Spleen (tissue), 11 donors: ENCODE results near the gene AFF4. TPM values are rescaled to one million over a fixed set of nuclear protein-coding genes. Genes with fewer than 3 reads are reported as not detected.
"Not testable (repeated sequence)": the region's sequence is repeated elsewhere in the genome, so short reads cannot be mapped to it uniquely, and the experiment has no call there.

Experiments used
- DNase-seq: peaks from one replicate; pipeline ENCODE4 v3.0.0-alpha.2; 2020
- H3K27ac ChIP-seq, 8 donors: fragments of 200-600 bp; sonication (generic) in 7 of 8; 1 replicate in 4 of 8; 2 replicates in 4 of 8; pipeline versions ENCODE4 v1.5.0 to v1.8.0; 2016 to 2021; ENCODE audit warnings: inconsistent platforms in 4 of 8, mild to moderate bottlenecking in 4 of 8, moderate library complexity in 1 of 8
- H3K27me3 ChIP-seq, 7 donors: fragments of 200-600 bp; sonication (generic) in 6 of 7; replicated peaks in 1 of 7; 1 replicate in 4 of 7; 2 replicates in 3 of 7; pipeline versions ENCODE4 v1.5.0 to v1.8.0; 2016 to 2021; ENCODE audit warnings: inconsistent platforms in 3 of 7, mild to moderate bottlenecking in 1 of 7
- H3K36me3 ChIP-seq, 6 donors: fragments of 200-600 bp; sonication (generic) in 5 of 6; 1 replicate in 4 of 6; 2 replicates in 2 of 6; pipeline versions ENCODE4 v1.5.0 to v1.8.0; 2016 to 2021; ENCODE audit warnings: inconsistent platforms in 2 of 6
- H3K4me1 ChIP-seq, 6 donors: fragments of 200-600 bp; sonication (generic) in 5 of 6; 1 replicate in 3 of 6; 2 replicates in 3 of 6; pipeline versions ENCODE4 v1.5.0 to v1.8.0; 2016 to 2021; ENCODE audit warnings: inconsistent platforms in 3 of 6
- H3K4me3 ChIP-seq, 8 donors: fragments of 200-600 bp; sonication (generic) in 7 of 8; 1 replicate in 4 of 8; 2 replicates in 4 of 8; pipeline versions ENCODE4 v1.5.0 to v1.8.0; 2016 to 2021; ENCODE audit warnings: inconsistent platforms in 4 of 8, mild to moderate bottlenecking in 4 of 8, moderate library complexity in 2 of 8
- H3K9me3 ChIP-seq, 8 donors: fragments of 200-600 bp; sonication (generic) in 7 of 8; 1 replicate in 4 of 8; 2 replicates in 4 of 8; pipeline versions ENCODE4 v1.5.0 to v1.8.0; 2016 to 2021; ENCODE audit warnings: inconsistent platforms in 4 of 8
- CTCF ChIP-seq, 11 experiments: fragments of 200-600 bp in 7 of 11; fragments of 450-650 bp in 4 of 11; sonication (generic) in 4 of 11; IDR thresholded peaks in 8 of 11; conservative IDR thresholded peaks in 3 of 11; 1 replicate in 7 of 11; 2 replicates in 4 of 11; pipeline versions ENCODE4 v1.4.0 to v1.8.0; 2016 to 2021; ENCODE audit warnings: antibody characterized with exemption in 11 of 11, inconsistent platforms in 4 of 11, mild to moderate bottlenecking in 1 of 11
- POLR2A ChIP-seq, 3 donors: fragments of 450-650 bp; IDR thresholded peaks; one replicate each; pipeline ENCODE4 v1.5.1; 2017; ENCODE audit warnings: antibody characterized with exemption in 3 of 3, mild to moderate bottlenecking in 1 of 3
- POLR2AphosphoS5 ChIP-seq, 3 donors: sonication (generic); formaldehyde crosslinking; IDR thresholded peaks; one replicate each; pipeline ENCODE4 v1.5.1; 2017; ENCODE audit warnings: antibody characterized with exemption in 3 of 3
- WGBS, 5 donors: extraction: QIAGEN DNeasy Blood & Tissue Kit in 3 of 5; methylation state at CpG; one replicate each; pipeline versions ENCODE4 v1.1.5 to v1.1.7; 2013 to 2018; 5-methylcytosine and 5-hydroxymethylcytosine counted together
- intact Hi-C: fragments of 100-400 bp; cut with DNase I; formaldehyde crosslinking; loops from one replicate; pipeline ENCODE4 v1.15.0; 2023; ENCODE audit warnings: low total_unique reads
- polyA plus RNA-seq, 3 donors: library from polyadenylated mRNA; stranded (reverse); fragments of 200-250 nt; gene quantifications; one replicate each; pipeline ENCODE4 v1.2.1, GENCODE V29; 2013
- total RNA-seq, 7 donors: library from RNA; depleted of rRNA in 3 of 7; stranded (reverse); fragments of >200 nt in 3 of 7; fragmentation: NEBNext Ultra II Directional in 4 of 7; extraction: Animal tissue kit (Norgen Biotek cat#: 25700) in 4 of 7; gene quantifications; one replicate each; pipeline versions ENCODE4 v1.1.0 to v1.2.1, GENCODE V29; 2016 to 2021
- donor health status: healthy with polysubstance abuse.
- donor health status: DM: no; HTN: no; CAD: no; lungs with moderate emphysema.
- donor health status: DM: no; HTN: no; CAD: no.
- donor health status: Bipolar disorder and iron deficiency.
- donor health status: healthy.
- donor health status: DM: no; HTN: no; CAD: no.
- donor health status: DM: yes; HTN: yes; CAD: no.

Gene AFF4
- total and polyA plus RNA-seq, 10 donors, result 5.1 to 84.3 (median 65.1) TPM

- Histone ChIP-seq H3K9me3 (no peaks in the 10 kb centered on the region), H3K4me3 (no peak overlapping the region), H3K27me3 (no peaks in the 10 kb centered on the region), H3K36me3 (peaks cover 0 to 35% (median 0%) of the 10 kb centered on the region in 6 donors), H3K4me1 (peaks cover 0 to 94% (median 36%) of the 10 kb centered on the region in 6 donors), H3K27ac (no peak overlapping the region)
- WGBS, 5 donors, result 53 to 75% (median 60%) methylated on average over 2 of the region's 2 CpGs
- intact Hi-C loops, result no loop called here
- TF ChIP-seq CTCF (IDR thresholded peaks at IDR 0.05 in 8 of 11, conservative IDR thresholded peaks at IDR 0.05 in 3 of 11), result no peak
- TF ChIP-seq POLR2A (IDR thresholded peaks at IDR 0.05), result no peak
- no peak for TF ChIP-seq POLR2AphosphoS5 (IDR thresholded peaks at IDR 0.05)
- DNase-seq, result no peak
Observed at GRCh38 chr5:132947671-132948070, 15.8 kb downstream of the AFF4 start.

- intact Hi-C loops, result not testable (repeated sequence)
- peaks cover 0 to 94% (median 32%) of the 10 kb centered on the region in 6 donors for H3K4me1 ChIP-seq
- 93 to 100% (median 96%) methylated on average over 4 of the region's 4 CpGs for WGBS, 5 donors
Observed at GRCh38 chr5:132945315-132945714, 18.1 kb downstream of the AFF4 start.

GRCh38 chr5:132943362-132944022 lies 19.9 kb downstream of the AFF4 start:
- intact Hi-C loops, result no loop called here
- no peak overlapping the region for H3K27ac ChIP-seq
- no peak for DNase-seq
- H3K4me3 ChIP-seq, result no peak overlapping the region
- peaks cover 0 to 34% (median 0%) of the 10 kb centered on the region in 6 donors for H3K36me3 ChIP-seq
- WGBS, 5 donors, result 80 to 89% (median 84%) methylated on average over 3 of the region's 3 CpGs
- no peaks in the 10 kb centered on the region for H3K27me3 ChIP-seq
- TF ChIP-seq POLR2AphosphoS5 (IDR thresholded peaks at IDR 0.05), result no peak
- no peak for TF ChIP-seq CTCF (IDR thresholded peaks at IDR 0.05 in 8 of 11, conservative IDR thresholded peaks at IDR 0.05 in 3 of 11)
- TF ChIP-seq POLR2A (IDR thresholded peaks at IDR 0.05), result no peak
- H3K9me3 ChIP-seq, result no peaks in the 10 kb centered on the region
- peaks cover 0 to 96% (median 35%) of the 10 kb centered on the region in 6 donors for H3K4me1 ChIP-seq

More at GRCh38 chr5:132945315-132945714, 18.1 kb downstream of the AFF4 start:
- not testable (repeated sequence) for H3K27ac ChIP-seq, H3K9me3 ChIP-seq, DNase-seq, H3K27me3 ChIP-seq, H3K4me3 ChIP-seq
- H3K36me3 ChIP-seq, result peaks cover 0 to 38% (median 0%) of the 10 kb centered on the region in 6 donors

- intact Hi-C loops, result no loop called here
- 93 to 99% (median 95%) methylated on average over 5 of the region's 5 CpGs for WGBS, 5 donors
Observed at GRCh38 chr5:132941331-132941730, 22.1 kb downstream of the AFF4 start.

More at GRCh38 chr5:132941331-132941730, 22.1 kb downstream of the AFF4 start:
- H3K4me3 ChIP-seq, result no peak overlapping the region
- H3K36me3 ChIP-seq, result peaks cover 0 to 43% (median 4%) of the 10 kb centered on the region in 6 donors
- no peak for DNase-seq
- H3K27me3 ChIP-seq, result no peaks in the 10 kb centered on the region
- no peak for TF ChIP-seq POLR2A (IDR thresholded peaks at IDR 0.05)
- no peak for TF ChIP-seq CTCF (IDR thresholded peaks at IDR 0.05 in 8 of 11, conservative IDR thresholded peaks at IDR 0.05 in 3 of 11)
- TF ChIP-seq POLR2AphosphoS5 (IDR thresholded peaks at IDR 0.05), result no peak
- no peaks in the 10 kb centered on the region for H3K9me3 ChIP-seq
- H3K27ac ChIP-seq, result no peak overlapping the region
- peaks cover 0 to 91% (median 40%) of the 10 kb centered on the region in 6 donors for H3K4me1 ChIP-seq
